HuH-7 (cell line): Measurements from ENCODE around the gene LDLRAD4.
"Not testable (repeated sequence)": the region's sequence is repeated elsewhere in the genome, so short reads cannot be mapped to it uniquely, and the experiment has no call there.

Experiments
- DNase-seq: peaks from one replicate; pipeline ENCODE4 v3.0.0; 2011; ENCODE audit warnings: low spot score

Gene LDLRAD4

GRCh38 chr18:13599031-13599430, 380.5 kb downstream of the LDLRAD4 start:
- no peak for DNase-seq

- DNase-seq, result no peak
These were observed 384.9 kb downstream of the LDLRAD4 start for GRCh38 chr18:13603304-13604019.

DNA sequence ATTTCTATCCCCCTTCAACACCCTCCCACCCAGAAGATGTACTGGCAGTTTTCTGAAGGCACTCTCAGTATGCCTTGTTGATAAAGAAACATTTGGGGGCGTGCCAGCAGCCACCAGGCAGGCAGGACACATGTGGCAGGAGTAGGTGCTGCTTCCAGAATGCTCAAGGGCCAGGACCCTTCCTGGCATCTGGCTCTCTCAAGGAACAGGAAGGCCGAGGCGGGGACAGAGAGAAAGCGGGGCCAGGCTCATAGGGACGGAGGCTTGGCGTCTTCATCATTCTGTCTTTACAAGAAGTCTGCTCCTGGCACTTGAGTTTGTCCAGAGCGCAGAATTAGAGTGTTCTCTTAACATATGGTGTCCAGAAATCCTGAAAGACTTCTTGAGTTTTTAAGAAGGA, 386.2 kb downstream of the LDLRAD4 start:
- no peak for DNase-seq

DNA sequence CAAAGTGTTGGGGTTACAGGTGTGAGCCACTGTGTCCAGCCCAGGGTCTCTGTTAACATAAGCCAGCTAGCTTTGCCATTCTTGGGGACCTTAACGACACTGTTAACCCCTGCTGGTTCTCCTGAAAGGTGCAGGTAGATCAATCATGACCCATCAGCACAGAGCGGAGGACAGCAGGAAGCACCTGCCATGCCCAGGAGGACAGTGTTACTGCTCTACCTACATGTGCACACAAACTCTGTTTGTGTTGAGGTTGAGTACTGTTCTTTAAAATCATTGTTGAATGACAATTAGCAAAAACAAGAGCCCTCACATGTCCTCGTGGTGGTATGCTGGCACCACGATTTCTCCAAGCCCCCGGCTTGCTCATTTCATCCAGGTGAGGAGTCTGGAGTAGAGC, 386.9 kb downstream of the LDLRAD4 start:
- no peak for DNase-seq

- no peak for DNase-seq
These were observed 387.3 kb downstream of the LDLRAD4 start for GRCh38 chr18:13605901-13606300.

GRCh38 chr18:13606604-13607254, 388.2 kb downstream of the LDLRAD4 start:
- DNase-seq, result no peak

DNA sequence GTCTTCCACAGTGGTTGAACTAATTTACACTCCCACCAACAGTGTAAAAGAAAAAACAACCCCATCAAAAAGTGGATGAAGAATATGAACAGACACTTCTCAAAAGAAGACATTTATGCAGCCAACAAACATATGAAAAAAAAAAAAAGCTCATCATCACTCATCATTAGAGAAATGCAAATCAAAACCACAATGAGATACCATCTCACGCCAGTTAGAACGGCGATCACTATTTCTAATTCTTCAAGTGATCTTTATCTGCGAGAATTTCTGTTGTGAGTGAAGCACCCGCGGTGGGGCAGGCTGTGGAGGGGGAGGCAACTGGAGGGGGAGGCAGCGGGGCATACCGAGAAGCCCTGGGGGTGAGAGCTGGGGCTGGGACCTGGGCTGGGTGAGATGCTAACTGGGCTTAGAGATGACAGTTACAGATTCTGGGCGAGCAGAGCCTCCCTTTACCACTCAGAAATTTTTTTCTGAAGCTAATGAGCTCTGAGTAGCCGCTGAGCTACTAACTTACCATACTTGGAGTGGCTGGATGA, 389.5 kb downstream of the LDLRAD4 start:
- not testable (repeated sequence) for DNase-seq

DNA sequence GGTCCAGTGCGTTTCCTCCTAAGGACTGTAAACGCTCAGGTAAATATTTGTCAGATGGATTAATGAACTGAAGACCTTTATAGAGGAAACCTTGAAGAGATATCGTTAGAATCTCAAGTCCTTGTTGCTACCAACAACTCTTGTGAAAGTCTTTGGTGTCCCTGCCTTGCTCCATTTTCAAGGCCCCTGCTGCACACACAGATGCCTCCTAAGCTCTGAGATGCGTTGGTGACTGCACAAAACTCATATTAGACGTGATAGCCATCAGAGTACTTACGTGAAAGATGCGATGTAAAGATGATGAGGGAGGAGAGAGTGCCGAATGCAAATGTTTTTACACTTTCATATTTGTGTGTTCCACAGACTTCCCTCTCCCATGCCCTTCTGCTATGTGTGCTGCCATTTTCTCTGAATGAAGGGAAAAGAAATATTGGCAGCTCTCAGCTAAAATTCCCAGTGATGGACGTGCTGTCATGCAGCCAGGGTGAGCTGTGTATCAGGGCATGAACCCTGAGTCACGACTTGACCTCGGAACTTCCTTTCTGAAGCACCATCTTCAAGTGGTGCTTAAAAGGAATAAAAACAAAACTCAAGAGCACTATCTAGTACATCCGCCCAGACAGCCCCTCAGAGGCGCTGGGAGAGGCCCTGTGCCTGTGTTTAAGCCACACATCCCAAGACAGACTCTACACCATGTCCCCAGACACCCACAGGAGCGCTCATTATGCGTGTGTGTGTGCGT, 390.4 kb downstream of the LDLRAD4 start:
- no peak for DNase-seq

DNA sequence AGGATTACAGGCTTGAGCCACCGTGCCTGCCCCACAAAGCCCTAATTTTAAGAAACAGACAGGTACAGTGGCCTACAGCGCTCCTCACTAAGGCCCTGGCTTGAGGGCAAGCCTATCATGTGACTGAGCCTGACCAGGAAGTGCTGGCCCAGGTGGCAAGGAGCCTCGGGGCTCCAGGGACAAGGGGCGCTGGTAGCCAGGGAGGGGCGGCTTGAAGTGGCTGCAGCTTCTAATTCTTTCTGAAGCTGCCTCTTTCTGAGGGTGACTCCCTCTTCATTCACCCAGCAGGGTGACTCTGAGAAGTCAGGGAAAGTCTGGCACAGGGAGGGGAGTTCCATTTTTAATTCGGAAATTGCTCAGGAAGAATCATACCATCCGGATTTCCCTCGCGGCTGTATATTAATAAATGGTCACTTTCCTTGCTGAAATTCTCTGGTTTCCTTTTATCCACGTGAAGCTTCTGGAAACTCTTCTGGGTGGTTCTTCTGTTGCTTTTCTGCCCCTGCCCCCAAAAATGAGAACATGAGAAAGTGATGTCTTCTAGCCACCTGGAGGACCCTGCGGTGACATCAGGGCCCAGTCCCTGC, 392.1 kb downstream of the LDLRAD4 start:
- no peak for DNase-seq

DNA sequence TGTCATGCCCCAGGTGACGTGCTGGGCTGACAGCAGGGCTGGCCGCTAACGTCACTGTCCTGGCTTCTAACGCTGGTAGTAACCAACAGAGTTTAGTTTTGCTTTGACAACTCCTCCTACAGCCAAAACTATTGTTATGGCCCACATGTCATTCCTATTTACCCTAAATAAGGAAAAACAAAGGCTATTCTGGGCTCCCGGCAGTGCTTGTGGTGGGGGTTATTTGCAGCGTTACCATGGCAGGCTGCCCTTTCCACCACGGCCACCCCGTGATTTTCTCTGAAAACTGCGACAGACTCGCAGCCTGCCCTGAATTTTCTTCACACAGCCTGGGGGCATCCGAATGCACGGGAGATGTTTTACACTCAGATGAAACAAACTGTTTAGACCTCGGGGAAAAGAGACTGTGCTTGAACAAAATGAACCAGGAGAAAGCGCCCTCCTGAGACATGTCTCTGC, 392.6 kb downstream of the LDLRAD4 start:
- DNase-seq, result no peak

DNA sequence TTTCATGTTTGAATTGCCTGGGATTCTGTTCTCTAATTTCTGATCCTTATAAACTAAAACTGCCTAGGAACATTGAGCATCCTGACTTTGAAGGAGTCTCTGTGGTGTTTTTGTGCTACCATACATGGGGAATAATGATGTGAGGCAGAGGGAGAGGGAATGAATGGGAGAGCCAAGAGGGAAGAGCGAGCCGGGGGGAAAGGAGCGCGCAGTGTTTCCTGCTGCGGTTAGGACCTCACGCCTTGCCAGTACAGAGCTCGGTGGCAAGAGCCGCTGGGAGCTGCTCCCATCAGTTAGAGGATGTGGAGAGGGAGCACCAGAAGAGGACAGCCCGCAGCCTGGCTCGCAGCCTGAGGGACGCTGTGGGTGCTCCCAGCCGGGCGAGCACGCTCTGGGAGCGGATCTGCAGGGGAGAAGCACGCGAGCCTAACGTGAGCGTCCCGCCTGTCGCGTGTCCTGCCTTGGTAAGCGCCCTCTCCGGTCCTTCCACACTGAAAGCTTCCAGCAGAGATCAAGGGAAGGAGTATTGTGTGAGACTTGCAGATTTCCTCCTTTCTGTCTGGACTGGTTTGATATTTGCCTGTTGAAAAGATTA, 393.1 kb downstream of the LDLRAD4 start:
- DNase-seq, result no peak

- DNase-seq, result no peak
These were observed 393.8 kb downstream of the LDLRAD4 start for GRCh38 chr18:13612196-13612997.

GRCh38 chr18:13613099-13613498, 394.5 kb downstream of the LDLRAD4 start:
- no peak for DNase-seq

DNA sequence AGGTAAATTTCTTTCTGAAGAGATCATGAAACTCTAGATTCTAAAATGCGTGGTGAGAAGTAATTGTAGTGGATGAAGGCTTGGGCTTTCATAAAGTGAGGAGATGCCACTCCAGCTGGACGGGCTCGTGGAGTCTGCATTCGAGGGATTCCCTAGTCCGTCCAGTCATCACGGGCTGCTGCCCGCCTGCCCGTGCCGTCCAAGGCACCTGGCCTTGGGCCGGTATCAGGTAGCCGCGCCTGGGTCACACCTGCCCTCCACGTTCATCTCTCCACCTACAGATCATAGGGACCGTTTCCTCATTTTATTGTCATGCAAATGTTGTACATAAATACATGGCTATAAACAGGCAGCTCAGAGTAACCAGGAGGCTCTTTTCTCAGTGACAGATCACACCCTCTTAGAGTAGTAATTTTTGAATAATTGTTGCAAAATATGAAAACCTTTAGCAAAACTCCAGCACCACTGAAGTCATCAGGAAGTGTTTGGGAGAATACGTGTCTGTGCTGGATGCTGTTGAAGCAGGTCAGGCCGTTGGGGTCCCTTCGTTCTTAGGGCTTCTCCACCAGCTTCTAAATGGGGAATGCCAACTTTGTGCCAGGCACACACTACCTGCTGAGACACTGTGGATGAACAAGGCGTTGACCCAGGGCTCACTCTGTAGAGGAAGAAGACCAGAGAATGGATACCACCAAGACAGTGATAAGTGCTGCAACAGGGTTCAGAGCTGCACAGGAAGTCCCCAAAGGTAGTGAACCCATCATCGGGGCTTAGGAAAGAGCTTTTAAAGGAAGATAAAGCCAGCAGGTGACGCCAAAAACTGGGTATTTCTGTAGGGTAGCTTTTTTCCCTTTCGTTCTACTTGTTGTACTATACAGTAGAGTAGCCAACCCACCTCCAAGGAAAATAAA, 395.3 kb downstream of the LDLRAD4 start:
- DNase-seq, result no peak

DNA sequence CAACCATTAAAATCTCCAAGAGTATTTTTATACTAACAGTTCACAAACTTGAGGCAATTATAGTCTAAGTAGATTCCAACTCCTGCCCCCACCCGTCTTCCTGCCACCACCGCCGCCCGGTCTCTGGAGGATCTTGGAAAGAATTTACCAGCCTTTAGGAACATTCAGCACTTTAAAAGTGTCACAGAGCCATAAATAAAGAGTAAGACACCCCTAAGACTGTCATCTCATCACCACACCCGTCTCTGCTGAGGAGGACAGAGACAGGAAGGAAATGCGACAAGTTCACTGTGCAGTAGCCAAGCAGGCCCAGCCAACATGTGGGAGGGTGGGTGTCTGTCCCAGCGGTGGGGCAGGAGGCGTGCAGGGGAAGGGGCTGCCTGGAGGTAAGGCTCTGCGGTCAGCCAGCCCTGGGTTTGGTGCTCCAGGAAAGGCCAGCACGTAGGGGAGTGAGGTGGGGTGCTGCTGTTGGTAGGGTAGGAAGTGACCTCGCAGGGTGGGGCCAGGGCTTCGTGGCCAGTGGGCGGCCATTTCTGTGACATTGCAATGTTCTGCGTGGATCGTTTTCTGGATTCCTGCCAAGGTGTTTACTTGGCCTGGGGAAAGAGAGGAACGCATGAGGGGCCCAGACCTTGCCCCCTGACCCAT, 396.2 kb downstream of the LDLRAD4 start:
- no peak for DNase-seq

DNA sequence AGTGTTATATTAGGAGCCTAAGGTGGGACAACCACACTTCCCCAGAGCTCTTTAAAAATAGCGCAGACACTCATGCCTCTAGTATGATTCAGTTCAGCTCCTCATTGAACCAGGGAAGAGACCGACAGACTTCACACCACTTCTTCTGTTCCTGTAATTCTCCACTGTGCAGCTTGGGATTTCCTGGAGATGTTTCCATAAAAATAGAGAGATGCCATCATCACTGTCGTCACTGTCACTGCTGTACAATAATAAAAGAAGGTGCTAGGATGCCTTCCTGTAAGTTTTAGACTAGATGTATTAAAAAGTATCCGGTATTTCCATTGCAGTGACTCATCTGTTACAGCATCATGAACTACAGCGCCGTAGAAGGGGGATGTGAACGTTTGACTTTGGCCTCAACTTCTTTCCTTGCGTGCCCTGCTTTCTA, 396.9 kb downstream of the LDLRAD4 start:
- no peak for DNase-seq

GRCh38 chr18:13616041-13616440, 397.5 kb downstream of the LDLRAD4 start:
- DNase-seq, result no peak

- no peak for DNase-seq
These were observed 398.0 kb downstream of the LDLRAD4 start for GRCh38 chr18:13616525-13617035.

DNA sequence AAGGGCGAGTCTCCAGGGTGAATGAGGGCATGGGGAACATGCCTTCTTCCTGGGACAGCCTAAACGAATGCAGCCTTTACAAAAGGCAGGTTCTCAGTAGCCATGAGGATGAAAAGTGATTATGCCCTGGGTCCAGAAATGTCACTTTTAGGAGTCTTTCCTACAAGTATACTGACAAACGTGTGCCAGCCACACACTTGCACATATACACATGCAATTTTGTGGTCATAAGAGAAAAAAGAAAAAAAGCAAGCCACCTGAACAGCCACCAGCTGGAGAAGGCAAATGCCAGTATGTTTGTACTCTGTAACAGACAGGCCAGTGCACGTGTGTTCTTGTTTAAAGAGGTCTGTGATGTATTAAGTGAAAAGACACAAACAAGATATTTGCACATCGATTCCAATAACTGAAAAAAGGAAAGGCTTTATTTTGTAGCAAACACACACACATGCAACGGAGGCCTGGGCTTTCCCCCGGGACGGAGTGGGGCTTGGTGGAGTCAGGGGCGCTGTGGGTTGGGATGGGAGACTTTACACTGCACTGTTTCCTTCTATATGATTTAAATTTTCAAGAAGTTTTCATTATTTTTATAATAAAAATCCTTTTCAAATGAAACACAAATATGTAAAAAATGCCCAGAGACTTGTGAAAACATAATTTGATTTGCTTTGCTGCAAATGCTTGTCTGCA, 399.4 kb downstream of the LDLRAD4 start:
- no peak for DNase-seq
